Activated naive CD8-positive, alpha-beta T cell treated with anti-CD3 and anti-CD28 coated beads for 36 hours (primary cell): Measurements from ENCODE around the gene NOL3. TPM values are rescaled to one million over a fixed set of nuclear protein-coding genes. Genes with fewer than 3 reads are reported as not detected.
"Not testable (repeated sequence)": the region's sequence is repeated elsewhere in the genome, so short reads cannot be mapped to it uniquely, and the experiment has no call there.

Experiments
- DNase-seq: peaks from one replicate; pipeline ENCODE4 v3.0.0; 2021
- H3K27ac Mint-ChIP-seq: one replicate; pipeline ENCODE4 v1.8.0; 2022; ENCODE audit warnings: mild to moderate bottlenecking, moderate library complexity, mixed read lengths
- H3K27me3 Mint-ChIP-seq: one replicate; pipeline ENCODE4 v1.8.0; 2022; ENCODE audit warnings: mild to moderate bottlenecking, mixed read lengths
- H3K36me3 Mint-ChIP-seq: one replicate; pipeline ENCODE4 v1.8.0; 2021; ENCODE audit warnings: mild to moderate bottlenecking, mixed read lengths
- H3K4me1 Mint-ChIP-seq: one replicate; pipeline ENCODE4 v1.8.0; 2021; ENCODE audit warnings: mixed read lengths
- H3K4me3 Mint-ChIP-seq: one replicate; pipeline ENCODE4 v1.8.0; 2022; ENCODE audit warnings: mild to moderate bottlenecking, moderate library complexity, mixed read lengths
- H3K9me3 Mint-ChIP-seq: one replicate; pipeline ENCODE4 v1.8.0; 2022; ENCODE audit warnings: mixed read lengths
- total RNA-seq, 2 experiments: library from RNA; stranded (reverse); gene quantifications; one replicate each; pipeline ENCODE4 v1.2.3, GENCODE V29; 2021

Gene NOL3
- total RNA-seq: 1 to 10 TPM; 6.1 to 6.4 TPM

- Mint-ChIP-seq H3K4me3 (peak within 1 kb of the TSS; percentile 73), H3K36me3 (peaks cover 3% of the 10 kb centered on the region), H3K27me3 (peaks cover 87% of the 10 kb centered on the region), H3K9me3 (no peaks in the 10 kb centered on the region), H3K27ac (no peak within 1 kb of the TSS), H3K4me1 (peaks cover 26% of the 10 kb centered on the region)
- DNase-seq: peak; percentile 49
These were observed at the start of gene NOL3 for GRCh38 chr16:67170168-67170948. Gene NOL3 (plus strand): TSS chr16:67170538.

GRCh38 chr16:67122799-67123198 lies 47.5 kb upstream of the NOL3 start:
- peaks cover 26% of the 10 kb centered on the region for H3K36me3 Mint-ChIP-seq
- not testable (repeated sequence) for H3K4me3 Mint-ChIP-seq, DNase-seq, H3K27ac Mint-ChIP-seq, H3K4me1 Mint-ChIP-seq, H3K9me3 Mint-ChIP-seq, H3K27me3 Mint-ChIP-seq

GRCh38 chr16:67128417-67128816 lies 41.9 kb upstream of the NOL3 start:
- no peaks in the 10 kb centered on the region for H3K4me1 Mint-ChIP-seq

GRCh38 chr16:67128887-67129286 lies 41.5 kb upstream of the NOL3 start:
- Mint-ChIP-seq H3K27me3 (no peaks in the 10 kb centered on the region), H3K9me3 (no peaks in the 10 kb centered on the region), H3K4me3 (no peak overlapping the region), H3K27ac (no peak overlapping the region), H3K4me1 (no peaks in the 10 kb centered on the region), H3K36me3 (peaks cover 22% of the 10 kb centered on the region)
- no peak for DNase-seq

More at GRCh38 chr16:67128417-67128816, 41.9 kb upstream of the NOL3 start:
- H3K27me3 Mint-ChIP-seq: no peaks in the 10 kb centered on the region
- no peak overlapping the region for H3K27ac Mint-ChIP-seq
- H3K9me3 Mint-ChIP-seq: no peaks in the 10 kb centered on the region
- no peak for DNase-seq
- peaks cover 23% of the 10 kb centered on the region for H3K36me3 Mint-ChIP-seq
- H3K4me3 Mint-ChIP-seq: no peak overlapping the region

- no peaks in the 10 kb centered on the region for H3K27me3 Mint-ChIP-seq
- peaks cover 23% of the 10 kb centered on the region for H3K36me3 Mint-ChIP-seq
- no peak overlapping the region for H3K4me3 Mint-ChIP-seq
- no peaks in the 10 kb centered on the region for H3K9me3 Mint-ChIP-seq
- no peak for DNase-seq
- no peak overlapping the region for H3K27ac Mint-ChIP-seq
- no peaks in the 10 kb centered on the region for H3K4me1 Mint-ChIP-seq
These were observed 40.9 kb upstream of the NOL3 start for GRCh38 chr16:67129422-67129821.

- H3K9me3 Mint-ChIP-seq: no peaks in the 10 kb centered on the region
- H3K4me1 Mint-ChIP-seq: no peaks in the 10 kb centered on the region
- peaks cover 35% of the 10 kb centered on the region for H3K36me3 Mint-ChIP-seq
- no peaks in the 10 kb centered on the region for H3K27me3 Mint-ChIP-seq
- no peak overlapping the region for H3K4me3 Mint-ChIP-seq
- no peak for DNase-seq
- no peak overlapping the region for H3K27ac Mint-ChIP-seq
These were observed 32.7 kb upstream of the NOL3 start for GRCh38 chr16:67137605-67138004.

- Mint-ChIP-seq H3K36me3 (peaks cover 38% of the 10 kb centered on the region), H3K4me1 (no peaks in the 10 kb centered on the region)
These were observed 28.9 kb upstream of the NOL3 start for GRCh38 chr16:67141391-67141790.

GRCh38 chr16:67142342-67142741 lies 28.0 kb upstream of the NOL3 start:
- Mint-ChIP-seq H3K36me3 (peaks cover 42% of the 10 kb centered on the region), H3K9me3 (no peaks in the 10 kb centered on the region), H3K4me3 (no peak overlapping the region), H3K4me1 (no peaks in the 10 kb centered on the region), H3K27me3 (no peaks in the 10 kb centered on the region), H3K27ac (no peak overlapping the region)
- DNase-seq: no peak

More at GRCh38 chr16:67141391-67141790, 28.9 kb upstream of the NOL3 start:
- Mint-ChIP-seq H3K4me3 (no peak overlapping the region), H3K27me3 (no peaks in the 10 kb centered on the region), H3K9me3 (no peaks in the 10 kb centered on the region), H3K27ac (no peak overlapping the region)
- no peak for DNase-seq

- peaks cover 59% of the 10 kb centered on the region for H3K36me3 Mint-ChIP-seq
- H3K27ac Mint-ChIP-seq: no peak overlapping the region
- H3K9me3 Mint-ChIP-seq: no peaks in the 10 kb centered on the region
These were observed 25.4 kb upstream of the NOL3 start for GRCh38 chr16:67144943-67145342.

GRCh38 chr16:67145746-67146145 lies 24.6 kb upstream of the NOL3 start:
- H3K9me3 Mint-ChIP-seq: no peaks in the 10 kb centered on the region
- H3K27me3 Mint-ChIP-seq: peaks cover 12% of the 10 kb centered on the region
- H3K36me3 Mint-ChIP-seq: peaks cover 52% of the 10 kb centered on the region
- H3K4me1 Mint-ChIP-seq: no peaks in the 10 kb centered on the region
- DNase-seq: no peak
- no peak overlapping the region for H3K4me3 Mint-ChIP-seq
- H3K27ac Mint-ChIP-seq: no peak overlapping the region

More at GRCh38 chr16:67144943-67145342, 25.4 kb upstream of the NOL3 start:
- Mint-ChIP-seq H3K27me3 (peaks cover 12% of the 10 kb centered on the region), H3K4me3 (no peak overlapping the region), H3K4me1 (no peaks in the 10 kb centered on the region)
- no peak for DNase-seq

- H3K4me3 Mint-ChIP-seq: no peak overlapping the region
- no peak for DNase-seq
- peaks cover 21% of the 10 kb centered on the region for H3K27me3 Mint-ChIP-seq
- H3K36me3 Mint-ChIP-seq: peaks cover 47% of the 10 kb centered on the region
- H3K27ac Mint-ChIP-seq: no peak overlapping the region
- no peaks in the 10 kb centered on the region for H3K9me3 Mint-ChIP-seq
- H3K4me1 Mint-ChIP-seq: peaks cover 5% of the 10 kb centered on the region
These were observed 23.6 kb upstream of the NOL3 start for GRCh38 chr16:67146523-67147357.

GRCh38 chr16:67147437-67148140 lies 22.7 kb upstream of the NOL3 start:
- DNase-seq: no peak
- Mint-ChIP-seq H3K27ac (no peak overlapping the region), H3K4me3 (no peak overlapping the region), H3K9me3 (no peaks in the 10 kb centered on the region), H3K4me1 (peaks cover 5% of the 10 kb centered on the region), H3K36me3 (peaks cover 42% of the 10 kb centered on the region), H3K27me3 (peaks cover 30% of the 10 kb centered on the region)

- Mint-ChIP-seq H3K27ac (no peak overlapping the region), H3K4me3 (no peak overlapping the region), H3K9me3 (no peaks in the 10 kb centered on the region), H3K27me3 (peaks cover 36% of the 10 kb centered on the region), H3K36me3 (peaks cover 39% of the 10 kb centered on the region), H3K4me1 (peaks cover 10% of the 10 kb centered on the region)
- DNase-seq: no peak
These were observed 22.1 kb upstream of the NOL3 start for GRCh38 chr16:67148221-67148620.

GRCh38 chr16:67148656-67149275 lies 21.6 kb upstream of the NOL3 start:
- H3K9me3 Mint-ChIP-seq: no peaks in the 10 kb centered on the region
- H3K4me1 Mint-ChIP-seq: peaks cover 10% of the 10 kb centered on the region
- H3K36me3 Mint-ChIP-seq: peaks cover 37% of the 10 kb centered on the region
- peaks cover 36% of the 10 kb centered on the region for H3K27me3 Mint-ChIP-seq
- H3K4me3 Mint-ChIP-seq: no peak overlapping the region
- no peak for DNase-seq
- H3K27ac Mint-ChIP-seq: no peak overlapping the region
